Activated T-cell treated with anti-CD3 and anti-CD28 coated beads, Interleukin-2, amount 50 U/mL, for 48 hours (primary cell): Measurements from ENCODE around the gene ANLN.
"Not testable (repeated sequence)": the region's sequence is repeated elsewhere in the genome, so short reads cannot be mapped to it uniquely, and the experiment has no call there.

Source experiments
- DNase-seq, 2 experiments: peaks; one replicate each; pipeline ENCODE4 v3.0.0-alpha.2; 2020

Gene ANLN

DNA sequence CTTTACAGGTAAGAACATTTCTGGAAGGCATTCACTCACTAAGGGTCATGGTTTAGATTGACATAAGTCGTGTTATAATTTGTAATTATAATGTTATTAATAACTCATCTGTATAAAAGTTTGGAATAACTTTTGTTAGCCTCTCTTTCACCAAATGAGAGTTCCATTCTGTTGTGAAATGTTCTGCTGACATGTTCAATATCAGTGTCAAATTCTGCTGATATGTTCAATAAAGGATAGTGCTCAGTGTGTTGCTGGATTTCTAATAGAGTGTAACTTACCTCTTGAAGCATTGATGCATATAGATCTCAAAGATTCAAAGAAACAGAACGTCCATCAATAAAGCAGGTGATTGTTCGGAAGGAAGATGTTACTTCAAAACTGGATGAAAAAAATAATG is 30.6 kb downstream of the ANLN start:
- DNase-seq = no peak

DNA sequence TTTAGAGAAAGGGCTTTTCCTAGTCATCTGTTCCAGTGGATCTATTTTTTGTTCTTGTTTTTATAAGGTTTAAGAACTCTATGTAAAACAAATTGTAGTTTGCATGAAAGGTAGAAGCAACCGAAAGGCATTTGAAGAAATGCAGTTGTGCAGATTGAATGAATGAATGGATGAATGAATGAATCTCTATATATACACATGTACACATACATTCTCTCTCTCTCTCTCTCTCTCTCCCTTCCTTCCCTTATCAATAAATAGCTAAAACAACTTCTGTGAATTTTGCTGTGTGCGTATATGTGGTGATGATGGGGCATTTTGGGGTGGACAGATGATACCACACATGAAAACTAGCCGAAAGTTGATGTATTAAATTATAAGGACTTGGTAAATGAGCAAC is 32.4 kb downstream of the ANLN start:
- DNase-seq = no peak

DNA sequence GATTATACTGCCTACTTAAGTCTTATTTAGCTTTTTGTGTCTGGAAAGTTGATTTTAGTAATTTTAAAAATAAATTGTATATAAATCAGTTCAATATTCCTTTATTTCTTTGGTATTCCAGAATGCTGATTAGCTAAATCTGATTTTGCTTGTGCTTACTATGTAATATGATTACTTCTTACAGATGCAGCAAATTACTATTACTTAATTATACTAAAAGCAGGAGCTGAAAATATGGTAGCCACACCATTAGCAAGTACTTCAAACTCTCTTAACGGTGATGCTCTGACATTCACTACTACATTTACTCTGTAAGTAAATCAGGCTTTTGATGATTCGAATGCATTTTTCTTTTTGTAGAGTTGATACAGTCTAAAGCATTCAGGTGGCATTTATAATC is 34.0 kb downstream of the ANLN start:
- no peak for DNase-seq

DNA sequence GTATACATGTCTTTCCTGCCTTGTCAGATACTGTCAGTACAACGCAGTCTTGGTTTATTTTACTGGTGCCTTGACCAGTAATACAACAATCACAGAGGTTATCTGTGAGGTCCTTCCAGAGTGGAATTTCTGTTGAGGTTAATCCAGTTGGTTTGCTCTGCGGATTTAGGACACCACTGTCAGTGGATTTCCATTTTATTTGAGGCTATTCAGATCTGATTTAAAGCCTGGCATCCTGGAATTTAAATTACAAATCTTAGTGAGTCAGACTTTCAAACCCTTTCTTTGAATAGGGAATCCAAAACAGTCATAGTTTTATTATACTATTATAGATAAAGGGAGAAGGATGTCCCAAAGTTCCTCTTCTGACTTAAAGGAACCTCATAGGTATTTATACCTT is 40.5 kb downstream of the ANLN start:
- no peak for DNase-seq

DNA sequence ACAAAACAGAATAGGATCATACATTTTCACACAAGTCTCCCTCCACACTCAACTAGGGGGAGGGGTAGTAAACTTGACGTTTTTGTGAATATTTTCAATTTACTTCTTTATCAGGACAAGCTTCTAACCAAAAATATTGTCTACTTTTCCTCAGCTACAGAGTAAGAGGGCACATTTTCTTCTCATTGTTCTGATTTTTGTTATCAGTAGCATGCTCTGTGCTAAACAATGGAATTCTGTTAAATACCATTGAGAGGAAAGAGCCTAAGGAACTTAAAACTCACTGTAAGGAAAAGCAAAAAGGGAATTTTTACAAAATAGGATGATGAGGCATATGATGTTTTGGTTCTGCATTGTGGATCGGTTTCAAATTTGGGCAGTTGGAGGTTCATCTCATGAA is 41.2 kb downstream of the ANLN start:
- no peak for DNase-seq

DNA sequence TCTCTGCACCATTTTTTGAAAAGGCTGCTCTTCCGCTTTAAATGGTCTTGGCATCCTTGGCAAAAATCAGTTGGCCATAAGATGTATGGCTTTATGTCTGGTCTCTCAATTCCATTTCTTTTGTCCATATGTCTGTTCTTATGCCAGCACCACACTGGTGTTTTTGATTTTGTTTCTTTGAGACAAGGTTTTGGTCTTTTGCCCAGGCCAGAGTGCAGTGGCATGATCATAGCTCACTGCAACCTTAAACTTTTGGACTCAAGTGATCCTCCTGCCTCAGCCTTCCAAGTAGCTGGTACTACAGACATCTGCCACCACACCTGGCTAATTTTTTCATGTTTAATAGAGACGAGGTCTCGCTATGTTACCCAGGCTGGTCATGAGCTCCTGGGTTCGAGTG is 48.5 kb downstream of the ANLN start:
- DNase-seq = no peak

DNA sequence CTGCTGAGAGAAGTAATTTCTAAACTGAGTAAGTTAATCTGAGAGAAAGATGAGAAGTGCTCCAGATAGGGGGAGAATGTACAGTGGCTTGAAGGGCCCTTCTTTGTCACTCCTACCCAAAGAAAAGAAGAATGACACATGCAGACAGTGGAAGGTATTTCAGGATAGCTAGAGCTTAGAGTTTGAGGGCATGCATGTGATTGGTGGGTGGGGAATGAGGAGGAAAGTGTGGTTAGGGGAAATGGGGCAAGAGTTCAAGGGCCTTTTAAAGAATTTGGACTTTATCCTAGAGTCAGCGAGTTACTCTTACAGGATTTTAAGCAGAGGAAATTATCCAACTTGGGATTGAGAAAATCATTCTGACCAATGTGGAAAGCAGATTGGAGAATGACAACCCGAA is 50.0 kb downstream of the ANLN start:
- DNase-seq = no peak

DNA sequence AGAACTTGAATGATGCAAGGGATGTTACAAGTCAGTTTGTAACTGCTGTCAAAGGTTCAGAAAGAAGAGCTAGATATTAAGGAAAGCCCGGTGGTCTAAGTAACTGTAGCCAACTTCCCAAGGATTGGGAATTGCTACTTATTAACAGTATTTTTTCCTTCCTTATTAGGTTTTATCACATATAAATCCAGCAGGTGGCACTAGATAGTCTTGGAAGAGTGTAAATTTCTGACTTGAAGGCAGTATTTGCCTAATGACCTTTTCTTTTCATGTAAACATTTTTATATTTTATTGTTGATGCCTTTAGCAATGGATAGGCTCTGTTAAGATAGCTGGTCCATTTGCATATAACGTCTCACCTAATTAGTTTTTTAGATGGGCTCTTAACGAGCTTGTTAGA is 51.2 kb downstream of the ANLN start:
- DNase-seq = no peak

DNA sequence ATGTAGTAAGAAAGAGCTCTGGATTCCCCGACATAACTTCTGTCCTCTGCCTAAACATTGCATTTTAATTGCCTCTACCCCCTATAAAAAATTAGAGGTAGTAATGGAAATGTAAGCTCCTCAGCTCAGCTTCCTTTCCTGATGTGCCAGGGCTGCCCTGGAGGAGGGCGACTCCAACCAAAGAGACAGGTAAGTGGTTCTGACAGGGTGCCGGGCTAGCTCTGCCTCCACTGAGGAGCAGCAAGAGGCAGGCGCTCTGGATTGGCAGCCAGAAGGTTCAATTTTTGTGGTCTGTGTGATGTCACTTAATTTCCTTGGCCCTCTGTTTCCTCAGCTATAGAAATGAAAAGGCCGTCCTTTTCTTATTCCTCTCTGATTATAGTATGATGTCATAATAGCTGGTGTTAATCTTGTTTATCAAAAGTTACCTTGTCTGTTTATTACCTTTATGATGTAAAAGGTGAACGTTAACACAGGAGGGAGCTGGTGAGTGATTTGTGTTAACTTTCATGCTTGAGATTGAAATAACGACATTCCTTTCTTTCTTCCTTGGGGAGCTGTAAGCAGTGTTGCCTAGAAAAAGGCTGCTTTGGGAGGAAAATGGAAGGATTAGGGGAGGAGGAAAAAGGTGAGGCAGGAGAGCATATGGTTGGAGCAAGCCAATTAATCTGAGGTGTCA is 51.8 kb downstream of the ANLN start:
- DNase-seq = no peak

DNA sequence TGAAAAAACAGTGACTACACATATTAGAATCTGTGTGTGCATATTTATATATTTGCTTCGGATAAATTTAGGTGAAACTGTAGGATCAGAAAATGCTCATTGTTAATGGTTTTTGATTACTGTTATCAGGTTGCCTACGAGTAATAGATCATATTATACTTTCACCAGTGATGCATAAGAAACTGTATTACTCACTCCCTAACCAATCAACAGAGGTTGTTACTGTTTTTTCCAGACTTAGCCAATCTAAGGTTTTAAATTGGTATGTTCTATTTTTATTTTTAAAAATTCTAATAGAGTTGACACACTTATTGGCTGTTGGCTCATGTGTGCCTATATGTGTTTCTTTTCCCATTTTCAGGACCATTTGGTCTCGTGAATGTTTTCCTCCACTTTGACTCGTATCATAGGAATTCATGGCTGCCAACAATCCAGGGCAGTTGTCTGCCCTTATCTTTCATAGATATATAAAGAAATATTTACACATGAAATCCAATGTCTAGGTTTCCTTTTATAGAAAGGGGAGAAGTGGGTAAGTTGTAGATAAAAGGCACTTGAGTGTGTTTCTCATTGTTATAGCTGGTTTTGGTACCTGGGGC is 59.2 kb downstream of the ANLN start:
- DNase-seq = no peak

DNA sequence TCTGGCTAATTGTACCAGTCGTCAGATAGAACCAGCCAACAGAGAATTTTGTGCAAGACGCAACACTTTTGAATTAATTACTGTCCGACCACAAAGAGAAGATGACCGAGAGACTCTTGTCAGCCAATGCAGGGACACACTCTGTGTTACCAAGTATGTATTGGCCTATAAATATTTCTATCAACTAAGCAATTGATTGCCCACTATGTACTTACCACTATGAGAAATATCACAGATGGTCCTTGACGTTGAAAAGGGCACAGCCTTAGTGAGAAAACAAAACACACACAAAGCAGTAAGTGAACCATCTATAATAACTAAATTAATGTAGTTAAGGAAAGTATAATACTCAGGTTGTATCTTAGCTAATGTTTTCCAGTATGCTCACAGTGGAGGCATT is 60.0 kb downstream of the ANLN start:
- DNase-seq = no peak

DNA sequence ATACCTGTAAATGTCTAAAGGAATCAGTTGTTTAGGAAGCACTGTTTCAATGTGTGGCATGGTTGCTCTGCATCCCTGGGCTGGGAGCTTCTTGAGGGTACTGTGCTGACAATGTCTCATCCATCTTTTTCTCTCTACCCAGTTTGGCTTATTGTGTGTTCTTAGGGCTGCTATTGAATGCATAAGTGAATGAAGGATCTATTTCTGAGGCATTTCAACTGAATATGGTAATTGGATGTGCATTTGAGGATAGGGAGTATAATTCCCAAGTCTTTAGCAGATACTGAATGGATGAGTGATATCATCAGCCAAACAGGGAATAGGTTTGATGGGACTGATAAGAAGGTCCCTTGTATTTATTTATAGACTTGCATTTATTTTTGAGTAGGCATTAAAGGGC is 64.1 kb downstream of the ANLN start:
- DNase-seq = no peak

DNA sequence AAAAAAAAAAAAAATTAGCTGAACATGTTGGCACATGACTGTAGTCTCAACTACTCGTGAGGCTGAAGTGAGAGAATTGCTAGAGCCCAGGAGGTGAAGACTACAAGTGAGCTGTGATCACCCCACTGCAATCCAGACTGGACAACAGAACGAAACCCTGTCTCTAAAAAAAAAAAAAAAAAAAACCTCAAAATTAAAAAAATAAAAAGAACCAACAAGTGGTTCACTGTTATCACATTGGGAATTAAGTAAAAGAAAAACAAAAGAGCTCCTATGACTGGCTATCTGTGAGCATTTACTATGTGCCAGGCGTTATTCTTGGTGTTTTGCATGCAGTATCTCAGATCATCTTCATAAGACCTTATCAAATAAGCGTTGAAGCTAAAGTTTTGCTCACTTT is 66.0 kb downstream of the ANLN start:
- no peak for DNase-seq

DNA sequence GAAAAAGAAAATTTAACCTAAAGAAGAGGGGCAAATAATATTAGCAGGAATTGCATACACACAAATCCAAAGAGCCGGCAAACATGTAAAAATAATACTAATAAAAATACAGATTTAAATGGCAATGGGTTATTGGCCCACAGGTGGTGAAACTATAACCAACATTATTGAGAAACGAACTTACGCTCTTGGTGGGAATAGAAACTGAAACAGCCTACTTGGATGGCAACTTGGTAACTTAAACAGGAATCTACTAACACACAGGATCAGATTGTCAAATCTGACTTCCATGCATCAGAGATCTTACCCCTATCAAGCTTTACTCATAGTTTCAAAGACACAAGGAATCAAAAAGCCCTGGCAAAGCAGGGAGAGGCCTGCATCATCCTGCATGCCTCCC is 66.5 kb downstream of the ANLN start:
- DNase-seq = no peak

DNA sequence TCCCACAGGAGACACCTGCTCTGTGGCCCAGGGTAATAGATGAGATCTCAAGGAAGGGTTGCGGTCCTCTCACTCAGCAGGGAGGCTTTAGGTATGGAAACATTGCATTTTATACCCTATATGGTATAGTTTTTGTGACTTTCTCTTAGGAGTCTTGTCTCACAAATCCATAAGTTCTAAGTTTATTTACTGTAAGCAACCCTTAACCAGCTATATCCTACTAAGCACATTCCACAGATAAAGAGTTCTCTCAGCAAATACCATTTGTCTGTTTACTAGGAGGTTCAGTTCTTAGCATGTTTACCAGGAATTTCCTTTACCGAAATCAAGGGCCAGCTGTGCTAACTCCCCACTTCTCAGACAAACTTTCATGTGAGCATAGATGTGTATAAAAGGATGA is 66.9 kb downstream of the ANLN start:
- no peak for DNase-seq

DNA sequence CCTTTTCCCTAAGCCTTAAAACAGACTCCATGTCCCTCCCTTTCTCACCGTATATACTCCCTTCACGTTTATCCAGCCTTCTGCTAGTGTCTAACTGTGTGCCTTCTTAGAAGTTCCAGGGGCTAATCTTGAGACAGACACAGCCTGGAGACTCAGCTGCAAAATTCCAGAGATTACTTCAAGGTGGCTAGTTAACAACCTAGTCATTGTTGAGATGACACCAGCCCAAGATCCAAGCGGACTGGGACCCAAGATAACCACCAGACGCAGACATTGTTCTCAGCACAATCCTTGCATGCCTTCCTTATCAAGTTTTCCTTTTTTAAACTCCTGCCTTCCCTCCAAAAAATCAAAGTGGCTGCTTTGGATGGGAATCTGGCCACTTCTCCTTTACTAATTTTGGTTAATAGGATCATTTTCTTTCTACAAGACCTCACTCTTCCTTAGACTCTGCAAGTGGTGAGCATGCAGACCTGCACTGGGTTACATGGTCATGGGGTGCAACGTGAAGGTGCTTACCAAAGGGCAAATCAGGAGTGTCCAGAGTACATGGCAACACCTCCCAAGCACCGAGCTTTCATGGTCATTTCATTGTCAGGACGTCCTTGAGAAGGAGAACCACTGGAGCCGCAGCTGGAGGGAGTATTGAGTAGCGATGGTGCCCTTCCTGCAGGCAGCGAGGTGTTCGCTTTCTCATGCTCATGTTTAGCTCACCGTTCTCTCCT is 69.7 kb downstream of the ANLN start:
- no peak for DNase-seq

DNA sequence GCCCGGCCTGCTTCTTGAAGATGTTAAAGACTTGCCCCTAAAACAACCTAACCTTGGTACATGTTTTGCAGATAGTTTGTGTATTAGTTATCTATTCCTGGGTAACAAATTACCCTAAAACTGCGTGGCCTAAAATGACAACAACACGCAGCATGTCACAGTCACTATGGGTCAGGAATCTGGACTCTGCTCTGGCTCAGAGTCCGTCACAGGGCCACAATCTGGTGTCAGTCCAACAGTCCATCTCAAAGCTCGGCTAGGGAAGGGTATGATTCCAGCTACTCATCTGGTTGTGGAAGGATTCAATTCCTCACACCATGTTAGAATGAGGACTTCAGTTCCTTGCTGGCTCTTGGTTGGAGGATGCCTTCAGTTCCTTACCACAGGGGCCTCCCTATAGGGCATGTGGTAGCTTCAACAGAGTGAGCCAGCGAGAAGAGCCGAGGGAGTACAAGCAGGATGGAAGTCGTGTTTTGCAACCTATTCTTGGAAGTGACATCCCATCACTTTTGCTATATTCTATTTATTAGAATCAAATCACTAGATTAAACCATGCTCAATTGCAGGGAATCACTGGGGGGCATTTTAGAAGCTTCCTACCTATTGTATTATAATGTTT is 71.3 kb downstream of the ANLN start:
- DNase-seq = no peak

DNA sequence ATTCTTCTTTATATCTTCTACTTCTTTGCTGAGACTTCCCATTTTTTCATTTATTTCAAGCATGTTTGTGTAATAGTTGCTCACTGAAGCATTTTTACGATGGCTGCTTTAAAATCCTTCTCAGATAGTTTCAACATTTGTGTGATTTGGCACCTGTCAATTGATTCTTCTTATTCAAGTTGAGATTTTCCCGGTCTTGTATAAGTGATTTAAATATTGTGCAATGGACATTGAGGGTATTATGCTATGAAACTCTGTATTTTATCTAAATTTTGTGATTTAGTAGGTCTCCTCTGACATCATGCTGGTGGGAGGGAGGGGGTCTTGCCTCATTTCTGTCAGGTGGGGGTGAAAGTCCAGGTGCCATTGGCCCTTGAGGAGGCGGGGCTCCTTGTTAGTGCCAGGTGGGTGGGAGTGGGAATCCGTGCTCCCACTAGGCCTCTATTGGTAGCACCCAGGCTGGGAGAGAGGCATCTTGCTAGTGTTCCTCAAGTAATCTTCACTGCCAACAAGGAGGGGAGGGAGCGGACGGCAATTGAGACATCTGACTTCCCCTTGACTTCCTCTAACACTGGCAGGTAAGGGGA is 73.0 kb downstream of the ANLN start:
- no peak for DNase-seq

DNA sequence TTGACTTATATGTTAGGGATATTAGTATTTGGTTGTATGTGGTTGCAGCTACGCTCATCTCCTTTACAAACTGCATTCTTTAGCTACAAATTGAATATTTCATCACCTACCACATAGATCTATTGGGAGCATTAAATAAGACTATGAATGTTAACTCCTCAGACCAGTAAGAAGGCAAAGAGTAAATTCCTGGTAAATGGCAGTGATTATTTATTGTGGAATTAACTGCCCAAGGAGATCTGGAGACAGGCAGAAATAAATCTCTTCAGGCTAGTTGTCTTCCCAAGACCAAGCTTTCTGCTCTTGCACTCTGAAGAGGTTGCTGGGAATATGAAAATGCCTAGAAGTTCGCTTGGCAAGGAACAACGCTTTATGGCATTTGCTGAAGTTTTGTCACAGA is 74.6 kb downstream of the ANLN start:
- DNase-seq = no peak

DNA sequence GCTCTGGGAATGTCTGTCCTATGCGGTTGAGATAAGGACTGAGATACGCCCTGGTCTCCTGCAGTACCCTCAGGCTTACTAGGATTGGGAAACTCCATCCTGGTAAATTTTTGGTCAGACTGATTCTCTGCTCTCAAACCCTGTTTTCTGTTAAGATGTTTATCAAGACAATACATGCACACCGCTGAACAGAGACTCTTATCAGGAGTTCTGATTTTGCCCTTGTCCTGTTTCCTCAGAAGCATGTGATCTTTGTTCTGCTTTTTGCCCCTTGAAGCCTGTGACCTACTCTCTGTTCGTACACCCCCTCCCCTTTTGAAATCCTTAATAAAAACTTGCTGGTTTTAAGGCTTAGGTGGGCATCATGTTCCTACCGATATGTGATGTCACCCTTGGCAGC is 76.3 kb downstream of the ANLN start:
- DNase-seq = not testable (repeated sequence)

DNA sequence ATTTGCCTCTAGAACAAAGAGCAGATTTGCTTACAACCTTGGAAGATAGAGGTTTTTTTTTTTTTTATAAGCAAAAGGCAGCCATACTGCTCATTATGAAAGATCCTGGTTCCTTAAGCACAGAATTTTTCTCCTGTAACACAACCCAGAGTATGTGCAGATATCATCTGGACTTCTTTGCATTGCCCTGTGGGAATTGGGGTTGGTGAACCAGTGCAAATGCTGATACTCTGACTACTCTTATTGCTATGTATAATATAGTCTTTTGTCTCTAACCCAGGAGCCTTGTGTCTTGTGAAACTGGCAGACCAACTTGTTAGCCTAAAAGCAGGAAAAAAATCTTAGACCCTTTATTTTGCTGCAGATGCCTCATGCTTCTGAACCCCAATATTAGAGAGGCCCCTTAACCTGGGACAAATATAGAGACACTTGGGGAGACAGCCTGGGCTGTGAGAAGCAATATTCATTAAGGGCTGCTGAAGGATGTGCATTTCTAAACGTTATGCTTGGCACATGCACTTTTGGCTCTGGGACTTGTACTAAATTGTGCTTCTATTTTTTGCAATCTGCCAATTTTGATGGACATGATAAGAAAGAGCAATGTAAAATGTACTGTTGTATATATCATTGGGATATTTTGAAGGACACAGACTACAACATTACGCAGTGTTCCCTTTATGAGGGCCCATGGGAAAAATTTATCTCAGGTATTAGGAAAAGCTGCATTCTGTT is 78.9 kb downstream of the ANLN start:
- no peak for DNase-seq

DNA sequence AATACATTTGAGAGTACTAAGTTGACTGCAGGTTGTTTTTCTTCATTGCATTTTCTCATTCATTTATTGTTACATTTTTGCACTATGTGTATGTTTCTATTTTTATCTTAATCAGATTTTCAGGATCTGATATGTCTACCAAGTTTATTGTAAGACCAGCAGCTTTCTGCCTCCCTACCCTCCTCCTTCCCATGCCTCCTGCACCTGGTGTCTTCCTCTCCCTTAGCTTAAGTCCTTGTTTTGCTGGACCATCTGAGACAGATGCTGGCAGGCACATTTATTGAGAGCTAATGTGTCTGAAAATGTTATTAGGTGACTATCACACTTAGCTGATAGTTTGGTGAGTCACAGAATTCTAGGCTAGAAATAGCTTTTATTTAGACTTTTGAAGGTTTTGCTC is 79.6 kb downstream of the ANLN start:
- no peak for DNase-seq

DNA sequence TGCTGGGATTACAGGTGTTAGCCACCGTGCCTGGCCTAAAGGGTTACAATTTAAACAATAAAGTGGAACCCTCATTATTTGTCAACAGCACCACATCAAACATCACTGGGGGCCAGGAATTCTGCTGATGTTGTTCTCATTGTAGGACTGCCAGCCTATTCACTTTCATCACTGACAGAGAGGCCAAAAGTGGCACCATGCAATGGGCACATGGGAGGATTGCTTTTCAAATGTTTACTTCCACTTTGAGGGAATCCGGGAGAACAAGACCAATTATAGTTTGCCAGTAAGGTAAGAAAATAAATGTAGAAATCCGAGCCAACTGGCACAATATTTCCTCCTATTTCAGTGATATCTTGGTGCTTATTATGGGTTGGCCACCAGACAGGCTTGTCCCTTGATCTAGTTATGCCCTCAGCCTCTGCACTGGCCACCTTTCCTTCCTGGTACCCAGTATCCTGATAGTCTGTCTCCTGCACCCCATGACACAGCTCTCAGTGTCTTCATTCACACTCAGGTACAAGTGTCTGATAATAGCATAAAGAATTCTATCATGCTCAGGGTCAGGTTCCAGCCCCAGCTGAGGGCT is 82.6 kb downstream of the ANLN start:
- DNase-seq = no peak
